ENCODE data around the gene OLFM1. TPM values are rescaled to one million over a fixed set of nuclear protein-coding genes. Genes with fewer than 3 reads are reported as not detected.

OLFM1 gene
- total and polyA plus RNA-seq, 2 of the 4 experiments (the other 2 are of a cell fraction): 0.36 to 0.38 TPM

DNA sequence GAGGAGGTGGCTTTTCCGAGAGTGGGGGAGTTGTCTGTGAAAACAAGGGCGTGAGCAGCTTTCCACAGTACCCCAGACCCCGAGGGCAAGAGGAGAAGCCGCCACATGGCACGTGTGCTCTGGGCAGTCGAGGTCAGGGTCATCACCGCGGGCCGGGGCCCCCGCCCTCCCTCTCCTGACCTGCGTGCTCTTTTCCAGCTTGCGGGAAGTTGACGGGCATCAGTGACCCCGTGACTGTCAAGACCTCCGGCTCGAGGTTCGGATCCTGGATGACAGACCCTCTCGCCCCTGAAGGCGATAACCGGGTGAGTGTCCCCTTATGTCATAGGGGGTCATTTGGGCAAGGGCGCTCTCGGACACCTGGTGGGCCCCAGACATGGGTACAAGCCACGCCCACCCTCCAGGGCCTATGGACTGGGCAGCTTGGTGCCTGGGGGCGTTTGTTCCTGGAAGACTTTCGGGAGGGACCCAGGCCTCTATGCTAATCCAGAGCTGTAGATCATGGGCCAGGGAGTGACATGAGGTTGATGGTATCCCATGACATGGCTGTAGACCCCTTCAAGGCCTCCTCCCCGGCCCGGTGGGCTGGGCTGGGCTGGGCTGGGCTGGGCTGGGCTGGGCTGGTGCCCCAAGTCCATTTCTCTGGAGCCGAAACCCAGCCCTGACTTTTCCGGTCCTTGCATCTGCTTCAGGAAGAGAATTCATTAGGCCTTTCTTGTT is 19.2 kb downstream of the OLFM1 start:
- no peaks in the 10 kb centered on the region for H3K36me3 ChIP-seq (ENCODE audit: control insufficient read depth, insufficient read depth, low read length)
- no peak overlapping the region for H2AK9ac ChIP-seq (replicated peaks; ENCODE audit: low read depth, low read length, poor library complexity)
- H3K18ac ChIP-seq (ENCODE audit: low read depth, low read length): no peak overlapping the region
- no peaks in the 10 kb centered on the region for H4K20me1 ChIP-seq (ENCODE audit: insufficient read depth, low read length)
- no peak overlapping the region for H4K91ac ChIP-seq (ENCODE audit: insufficient read depth, low read depth, low read length)
- no peak overlapping the region for H3K56ac ChIP-seq (ENCODE audit: extremely low read depth, insufficient read depth, low read length)
- H3K27ac ChIP-seq (ENCODE audit: insufficient read depth, low read length): no peak overlapping the region
- H3K4me1 ChIP-seq (ENCODE audit: control insufficient read depth, insufficient read depth, low read length): no peaks in the 10 kb centered on the region
- no peak overlapping the region for H2AFZ ChIP-seq (replicated peaks; ENCODE audit: low read length, poor library complexity)
- no peak overlapping the region for H3K14ac ChIP-seq (replicated peaks; ENCODE audit: low read depth, low read length)
- no peaks in the 10 kb centered on the region for H3K9me3 ChIP-seq (ENCODE audit: control insufficient read depth, insufficient read depth, low read length)
- BruUV-seq (replicated peaks): no TSS peak
- ChIA-PET POLR2A (ENCODE audit: unreplicated experiment) (no interaction called here), CTCF (no interaction called here)
- no peak overlapping the region for H3K4ac ChIP-seq (ENCODE audit: low read depth, low read length)
- no peaks in the 10 kb centered on the region for H3K9me1 ChIP-seq (ENCODE audit: insufficient read depth, low read length)
- no peak overlapping the region for H3K23ac ChIP-seq (ENCODE audit: low read depth, low read length)
- ATAC-seq (ENCODE audit: low read depth): no peak
- peaks cover 7% of the 10 kb centered on the region; the same call in 1 of the 2 replicates for H3K27me3 ChIP-seq (ENCODE audit: control insufficient read depth, insufficient read depth, low read length)
- H2AK5ac ChIP-seq (ENCODE audit: low read depth, low read length): no peak overlapping the region
- H2BK15ac ChIP-seq (ENCODE audit: low read depth, low read length): no peak overlapping the region
- H2BK20ac ChIP-seq (ENCODE audit: low read depth, low read length): no peak overlapping the region
- H4K8ac ChIP-seq (ENCODE audit: low read depth in 2 of 2, low read length in 2 of 2): no peak overlapping the region
- no peak overlapping the region for H3K4me2 ChIP-seq (ENCODE audit: low read depth, low read length)
- H3K79me1 ChIP-seq (ENCODE audit: low read depth in 1 of 2, low read length in 2 of 2): no peaks in the 10 kb centered on the region
- no peak for DNase-seq
- no peak overlapping the region for H2BK120ac ChIP-seq (ENCODE audit: low read depth, low read length)
- dilution Hi-C loops (cut with HindIII; ENCODE audit: low sequenced_read_pairs, unreplicated experiment) (no loop called here), intact Hi-C loops (cut with micrococcal nuclease) (no loop called here), in situ Hi-C loops (cut with MboI; ENCODE audit: low sequenced_read_pairs) (no loop called here)
- no peak overlapping the region for H3K9ac ChIP-seq (ENCODE audit: low read depth, low read length)
- no peak overlapping the region for H3K4me3 ChIP-seq (ENCODE audit: insufficient read depth, low read depth, low read length)
- 30% methylated on average over 4 of the region's 29 CpGs; no CpG with 5 or more reads in 1 of the 2 experiments for WGBS, 2 experiments (ENCODE audit: extremely low coverage in 2 of 2, insufficient read length in 1 of 2)
- H2BK5ac ChIP-seq (ENCODE audit: low read depth, low read length, poor library complexity, severe bottlenecking): no peak overlapping the region
- H4K5ac ChIP-seq (ENCODE audit: low read depth, low read length): no peak overlapping the region
- TF ChIP-seq NFE2L2 (IDR thresholded peaks at IDR 0.05; ENCODE audit: low read depth, low read length) (no peak), BHLHE40 (IDR thresholded peaks at IDR 0.05; ENCODE audit: low read depth, low read length) (no peak)

All from IMR-90 (cell line).